GM12801 (cell line): ENCODE data around the gene IL17REL.

Experiments used
- CTCF ChIP-seq: IDR thresholded peaks from one replicate; pipeline ENCODE4 v1.5.1; 2011; ENCODE audit warnings: control low read depth; ENCODE audit not compliant: insufficient read length; ENCODE audit errors: extremely low read depth

Gene IL17REL

GRCh38 chr22:49969751-49970527, 42.6 kb downstream of the IL17REL start:
- no peak for TF ChIP-seq CTCF

GRCh38 chr22:49968831-49969661, 43.5 kb downstream of the IL17REL start:
- TF ChIP-seq CTCF: no peak

DNA sequence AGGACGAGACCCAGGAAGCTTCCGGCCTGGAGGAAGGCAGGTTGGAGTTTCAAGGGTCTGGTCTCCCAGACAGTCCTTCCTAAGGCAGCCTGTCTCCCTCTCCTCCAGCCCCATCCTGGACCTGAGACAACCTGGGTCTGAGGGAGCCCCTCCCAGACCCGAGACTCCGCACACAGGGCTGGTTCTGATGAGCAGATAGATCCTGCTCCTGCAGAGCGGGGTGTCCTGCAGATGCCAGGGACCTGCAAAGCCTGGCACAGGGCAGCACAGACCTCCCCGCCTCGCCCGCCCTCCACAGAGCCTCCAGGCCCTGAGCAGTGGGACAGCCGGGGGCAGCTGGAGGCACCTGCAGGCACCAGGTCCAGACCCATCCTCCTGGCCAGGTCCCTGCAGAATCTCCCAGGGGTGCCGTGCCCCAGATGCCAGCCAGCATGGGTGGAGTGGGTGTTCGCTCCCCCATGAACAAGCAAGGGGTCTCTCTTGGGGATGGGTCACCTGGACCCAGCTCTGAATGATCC, 44.2 kb downstream of the IL17REL start:
- no peak for TF ChIP-seq CTCF

DNA sequence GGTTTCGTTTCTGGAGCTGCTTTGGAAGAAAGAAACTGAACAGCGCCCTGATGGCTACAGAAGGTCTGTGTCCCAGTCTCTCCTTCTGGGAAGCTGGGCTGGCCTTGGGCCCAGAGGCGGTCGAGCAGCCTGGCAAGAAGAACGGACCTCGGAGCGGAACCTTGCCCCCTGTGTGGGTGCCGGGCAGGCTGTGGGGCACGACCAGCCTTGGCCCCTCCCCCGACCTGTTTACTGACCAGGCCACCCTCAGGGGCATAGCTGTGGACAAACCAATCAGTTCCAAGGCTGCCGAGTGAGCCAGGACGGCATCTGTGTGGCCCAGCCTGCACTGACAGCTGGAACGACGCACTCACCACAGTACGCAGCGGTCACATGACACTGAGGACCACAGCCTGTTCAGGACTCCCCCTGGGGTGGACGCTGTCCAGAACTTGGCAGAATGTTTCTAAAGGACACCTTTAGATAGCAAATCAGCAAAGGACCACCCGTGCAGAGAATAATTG, 44.8 kb downstream of the IL17REL start:
- TF ChIP-seq CTCF: no peak

DNA sequence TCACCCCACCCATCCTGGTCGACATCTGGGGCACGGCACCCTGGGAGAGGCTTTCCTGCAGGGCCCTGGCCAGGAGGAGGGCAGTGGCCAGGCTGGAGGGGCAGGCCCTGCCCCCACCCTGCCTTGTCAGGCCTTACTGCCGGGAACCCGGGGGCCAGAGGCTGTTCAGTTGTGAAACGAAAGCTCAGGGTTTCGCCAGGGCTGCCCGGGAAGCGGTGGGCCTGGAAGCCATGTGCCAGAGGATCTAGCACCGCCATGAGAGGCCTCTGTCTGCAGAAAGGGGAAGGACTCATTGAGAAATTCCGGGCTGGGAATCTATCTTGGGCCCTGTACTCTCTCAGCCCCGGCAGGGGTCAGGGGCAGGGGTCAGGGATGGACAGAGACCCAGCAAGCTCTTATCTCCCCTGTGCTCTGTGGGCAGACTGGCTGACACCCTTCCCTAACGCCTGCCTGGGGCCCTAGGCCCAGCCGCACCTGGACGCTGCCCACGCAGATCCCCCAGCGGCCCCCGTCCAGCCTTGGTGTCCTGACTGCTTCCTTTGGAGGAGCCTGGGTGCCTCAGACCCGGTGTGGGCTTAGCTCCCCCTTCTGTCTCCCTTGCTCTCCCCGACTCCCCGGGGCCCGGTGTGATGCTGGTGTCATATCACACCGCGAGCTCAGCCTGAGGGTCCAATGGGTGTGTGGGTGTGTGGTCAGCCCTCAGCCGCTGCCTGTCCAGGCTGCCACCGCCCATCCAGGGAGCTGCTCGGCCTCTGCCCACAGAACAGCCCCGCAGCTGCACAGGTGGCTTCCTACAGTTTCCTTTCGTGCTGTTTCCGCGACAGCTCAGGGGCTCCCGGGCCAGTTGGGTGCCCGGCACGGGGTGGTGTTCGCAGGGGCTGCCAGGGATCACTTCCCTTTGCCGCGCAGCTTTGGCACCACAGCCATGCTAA, 45.5 kb downstream of the IL17REL start:
- TF ChIP-seq CTCF: no peak

- no peak for TF ChIP-seq CTCF
Observed at GRCh38 chr22:49966041-49966773, 46.4 kb downstream of the IL17REL start.
